T-helper 2 cell treated with Interferon-gamma antibody and Interleukin-4, amounts not matched to agents 100 ng/mL and 5 ng/mL, for 36 hours (primary cell): ENCODE measurements around the gene DPYSL3. TPM values are rescaled to one million over a fixed set of nuclear protein-coding genes. Genes with fewer than 3 reads are reported as not detected.

Source experiments
- intact Hi-C: fragments of 100-400 bp; cut with micrococcal nuclease; formaldehyde crosslinking; loops from one replicate; pipeline ENCODE4 v1.15.1; 2023
- total RNA-seq: library from RNA; stranded (reverse); gene quantifications from 2 replicates; pipeline ENCODE4 v1.2.3, GENCODE V29; 2022

The DPYSL3 gene
- total RNA-seq, 1 donor from 2014 or later, result 0.07 TPM

DNA sequence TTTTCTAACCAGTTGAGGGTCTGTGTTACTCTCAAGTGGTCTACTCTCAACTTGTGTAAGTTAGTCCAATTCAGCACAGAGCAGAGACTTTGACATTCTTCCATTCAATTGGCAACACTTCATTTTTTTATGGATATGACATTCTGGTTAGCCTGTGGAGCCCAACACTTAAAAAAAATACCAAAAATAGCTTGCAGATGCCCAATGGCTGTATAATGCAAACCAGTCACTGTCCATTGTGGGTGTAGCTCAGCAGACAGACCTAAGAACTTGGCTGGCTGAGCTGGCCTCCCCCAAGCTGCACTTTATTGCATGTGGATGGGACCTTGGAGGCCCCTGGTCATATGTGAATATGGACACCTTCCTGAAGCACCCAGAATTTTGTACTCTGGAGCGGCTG, 103.2 kb downstream of the DPYSL3 start:
- intact Hi-C loops, result no loop called here

DNA sequence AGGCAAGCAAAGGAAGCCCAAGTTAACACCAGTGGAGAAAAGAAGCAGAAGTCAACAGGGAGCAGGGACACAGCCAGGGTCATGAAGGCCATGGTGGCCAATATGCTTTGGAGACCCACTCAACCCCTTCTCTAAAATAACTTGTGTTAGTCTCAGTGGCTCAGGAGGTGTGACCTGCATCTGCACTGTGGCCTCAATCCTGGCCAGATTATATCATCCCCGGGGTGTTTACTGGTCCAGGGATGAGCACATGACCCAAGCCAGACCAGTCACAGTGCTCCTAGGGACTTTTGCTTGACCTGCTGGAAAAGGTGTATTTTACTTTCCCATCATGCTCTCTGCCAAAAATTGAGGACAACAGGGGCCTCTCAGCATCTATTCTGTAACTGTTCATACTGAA, 105.2 kb downstream of the DPYSL3 start:
- intact Hi-C loops, result no loop called here

DNA sequence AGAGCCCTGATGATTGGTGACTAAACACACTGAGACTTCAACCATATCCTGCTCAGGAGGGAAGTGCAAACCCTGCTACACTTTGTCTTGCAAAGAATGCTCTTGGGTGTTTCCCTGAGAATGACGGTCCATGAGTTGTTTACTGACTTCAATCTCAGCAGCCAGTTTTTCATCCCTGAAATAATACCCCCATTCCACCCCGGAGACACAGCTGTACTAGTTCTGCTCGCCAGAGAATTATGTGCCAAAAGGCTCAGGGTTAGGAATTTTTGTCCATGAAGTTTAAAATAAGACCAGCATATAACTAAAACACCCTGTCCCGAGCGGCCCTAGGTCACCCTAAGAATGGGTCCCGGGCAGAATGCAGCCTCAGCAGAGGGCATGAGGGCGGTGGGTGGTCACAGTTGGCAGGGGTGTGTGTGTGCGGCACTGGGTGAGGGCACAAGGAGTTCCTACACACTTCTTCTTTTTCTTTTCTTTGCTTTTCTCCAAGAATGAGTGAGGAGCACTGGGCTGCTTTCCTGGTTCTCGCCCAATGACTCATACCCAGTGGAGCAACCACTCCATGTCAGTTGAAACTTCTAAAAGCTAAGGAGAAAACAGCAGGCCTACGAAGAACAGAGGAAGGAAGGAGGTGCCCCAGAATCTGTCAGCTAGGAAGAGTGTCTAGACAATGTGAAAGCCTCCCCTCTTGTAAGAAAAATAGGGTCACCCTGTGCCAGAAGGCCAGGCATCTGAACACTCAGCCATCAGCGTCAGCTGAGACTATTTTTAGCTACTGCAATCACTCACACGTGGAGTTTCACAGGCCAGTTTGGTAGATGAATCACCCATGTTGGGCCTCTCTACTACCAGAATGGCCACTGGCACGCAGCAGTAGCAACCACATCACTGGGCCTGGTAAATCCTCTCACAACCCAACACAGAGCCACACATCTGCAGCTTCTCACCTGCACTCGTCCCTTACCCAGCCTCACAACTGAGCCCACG, 105.9 kb downstream of the DPYSL3 start:
- intact Hi-C loops, result no loop called here

DNA sequence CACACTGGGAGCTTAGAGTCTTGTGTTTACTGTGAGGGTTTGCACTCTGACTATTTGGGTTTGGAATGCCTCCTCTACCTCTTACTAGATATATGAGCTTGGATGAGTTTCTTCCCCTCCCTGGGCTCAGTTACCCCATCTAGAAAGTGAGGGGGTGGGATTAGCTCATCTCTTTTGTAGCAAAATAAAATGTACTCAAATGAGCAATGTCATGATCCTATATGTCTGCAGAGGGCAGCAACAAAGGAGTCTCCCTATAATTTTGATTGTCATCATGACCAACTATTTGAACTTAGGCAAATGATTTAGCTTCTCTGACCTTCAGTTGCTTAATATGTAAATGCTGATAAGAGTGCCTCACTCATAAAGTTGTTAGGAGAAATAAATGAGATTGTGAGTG, 109.0 kb downstream of the DPYSL3 start:
- intact Hi-C loops, result no loop called here

DNA sequence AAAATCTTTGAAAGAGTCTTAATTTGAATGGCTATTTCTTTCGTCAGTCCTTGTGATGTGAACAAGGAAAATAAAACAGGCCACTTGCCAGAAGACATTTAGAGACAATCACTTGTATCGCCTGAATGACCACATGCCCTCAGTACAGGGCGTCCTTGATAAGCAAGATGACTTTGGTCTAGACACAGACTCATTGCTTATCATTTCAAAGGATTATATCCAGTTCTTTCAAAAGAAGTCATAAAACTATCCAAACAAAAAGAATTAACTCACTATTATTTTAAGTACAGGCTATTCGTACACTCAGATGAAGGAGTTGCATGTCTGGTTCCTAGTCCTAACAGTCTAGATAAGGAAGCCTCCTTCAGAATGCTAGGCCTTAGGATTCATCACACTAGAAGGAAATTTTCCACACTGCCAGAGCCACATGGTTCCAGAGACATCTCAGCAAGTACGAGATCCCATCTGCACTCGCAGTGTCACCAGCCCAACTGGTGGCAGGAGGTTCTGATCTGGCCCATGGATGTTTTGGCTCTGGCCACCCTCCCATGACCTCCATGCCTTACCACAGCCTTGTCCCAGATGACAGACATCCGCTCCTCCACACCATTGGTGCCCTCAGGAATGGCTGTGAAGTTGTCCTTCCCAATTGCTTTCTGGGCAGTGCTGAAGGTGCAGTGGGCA, 109.6 kb downstream of the DPYSL3 start:
- intact Hi-C loops, result no loop called here

DNA sequence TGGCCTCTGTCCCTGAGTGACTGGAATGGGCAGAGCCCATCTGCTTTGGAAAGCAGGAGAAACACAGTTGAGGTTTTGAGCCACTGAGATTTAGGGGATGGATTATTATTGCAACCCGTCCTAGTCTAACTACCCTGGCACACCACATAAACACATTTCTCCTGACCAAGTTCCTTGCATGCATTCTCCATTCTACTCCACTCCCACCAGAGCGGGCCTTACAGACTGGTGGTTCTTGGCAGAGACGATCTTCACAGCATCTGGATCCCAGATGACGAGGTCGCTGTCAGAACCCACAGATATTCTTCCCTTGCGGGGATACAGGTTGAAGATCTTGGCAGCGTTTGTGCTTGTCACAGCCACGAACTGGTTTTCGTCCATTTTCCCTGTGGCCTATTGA, 111.0 kb downstream of the DPYSL3 start:
- intact Hi-C loops, result no loop called here

DNA sequence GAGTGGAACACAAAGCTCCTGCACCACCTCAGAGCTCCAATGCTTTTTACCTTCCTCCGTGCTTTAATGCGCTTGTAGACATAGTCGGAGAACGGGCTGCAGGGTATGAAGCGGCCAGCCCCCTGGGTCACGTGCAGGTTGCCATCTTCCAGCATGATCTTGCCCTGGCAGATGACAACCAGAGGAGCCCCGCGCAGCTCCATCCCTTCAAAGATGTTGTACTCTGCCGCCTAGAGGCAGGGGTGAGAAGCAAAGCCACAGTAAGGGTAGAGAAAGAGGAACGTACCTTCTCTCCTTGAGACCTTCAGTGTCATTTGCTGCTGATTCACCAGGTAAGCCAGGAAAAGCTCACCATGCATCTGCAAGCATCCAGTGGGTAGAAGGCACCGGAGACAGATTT, 112.3 kb downstream of the DPYSL3 start:
- intact Hi-C loops, result no loop called here

DNA sequence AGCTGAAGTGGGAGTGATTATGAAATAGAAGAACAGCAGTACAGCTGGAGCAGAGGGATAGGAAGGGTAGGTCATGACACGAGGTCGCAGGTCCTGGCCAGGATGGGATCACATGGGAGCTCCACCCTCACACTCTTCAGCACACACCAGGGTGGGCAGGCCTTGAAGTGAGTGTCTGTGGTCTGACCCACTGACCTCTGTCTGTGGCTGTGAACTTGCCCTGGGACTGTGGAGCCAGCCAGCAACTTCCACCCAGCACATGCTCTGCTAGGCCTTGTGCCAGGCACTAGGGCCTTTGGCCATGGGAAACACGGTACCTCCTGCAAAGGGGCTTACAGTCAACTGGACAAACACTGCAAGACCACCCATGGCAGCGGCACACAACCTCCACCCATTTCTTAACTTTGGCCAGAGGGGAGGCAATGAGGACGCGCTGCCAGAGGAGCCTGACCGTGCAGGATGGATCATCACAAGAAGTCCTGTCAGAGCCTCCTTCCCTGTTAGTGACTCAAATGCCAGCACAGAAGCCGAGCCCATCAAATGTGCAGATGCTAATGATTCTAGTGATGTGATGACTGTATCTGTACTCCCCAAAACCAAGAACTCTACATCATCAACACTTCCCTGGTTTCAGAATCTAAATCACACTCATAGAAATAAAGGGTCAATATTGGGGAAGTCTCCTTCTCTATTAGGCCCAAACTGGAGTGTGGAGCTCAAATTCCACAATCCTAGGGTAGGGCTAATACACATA, 113.6 kb downstream of the DPYSL3 start:
- intact Hi-C loops, result no loop called here

DNA sequence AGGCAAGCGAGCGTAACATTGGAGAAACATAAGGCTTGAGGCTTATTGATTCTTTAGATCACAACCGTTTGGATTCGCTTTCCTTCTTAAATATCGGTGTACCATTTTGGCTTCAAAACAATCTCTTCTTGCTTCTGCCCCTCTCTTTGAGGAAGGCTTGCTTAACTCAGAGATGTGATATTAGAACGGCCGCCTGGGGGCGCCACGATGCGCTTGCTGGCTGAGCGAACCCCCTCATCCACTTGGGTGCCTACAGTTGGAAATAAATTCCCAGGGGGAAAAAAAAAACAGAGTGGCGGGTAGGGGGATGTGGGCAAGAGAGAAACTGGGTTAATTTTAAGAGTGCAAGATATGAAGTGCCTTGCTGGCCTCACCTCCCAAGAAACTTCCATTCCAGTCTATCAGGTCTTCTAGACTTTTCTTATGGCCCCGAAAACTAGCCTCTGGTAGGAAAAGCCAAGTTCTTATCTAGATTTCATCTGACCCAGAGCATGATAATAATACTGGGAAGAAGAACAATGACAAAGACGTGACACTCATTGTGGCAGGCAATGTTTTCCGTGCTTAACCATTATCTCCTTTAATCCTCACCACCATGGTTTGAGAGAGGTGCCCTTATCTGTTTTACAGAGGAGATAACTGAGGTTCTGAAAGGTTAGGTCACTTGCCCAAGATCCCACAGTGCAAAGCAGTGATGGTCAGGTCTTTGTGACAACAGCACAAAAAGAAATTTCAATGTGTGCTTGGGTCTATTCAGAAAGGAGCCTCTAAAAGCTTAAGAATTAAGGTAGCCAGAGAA, 115.8 kb downstream of the DPYSL3 start:
- intact Hi-C loops, result no loop called here

DNA sequence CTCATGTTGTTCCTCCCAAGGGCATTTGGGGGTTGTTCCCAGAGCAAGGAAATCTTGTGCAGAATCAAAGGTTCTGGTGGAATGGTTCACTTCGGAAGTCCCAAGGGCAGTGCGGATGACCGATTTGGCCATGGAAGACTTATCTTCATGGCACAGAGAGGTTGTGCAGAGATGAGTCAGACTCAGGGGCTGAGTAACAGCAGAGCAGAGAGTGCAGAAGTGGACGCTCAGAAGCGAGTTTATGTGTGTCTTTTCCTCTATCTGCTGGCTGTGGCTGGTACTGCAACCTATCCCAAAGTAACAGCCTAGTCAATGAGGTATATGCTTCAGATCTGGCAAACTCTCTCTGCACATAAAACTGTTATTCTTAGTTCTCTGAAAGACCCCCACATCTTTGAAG, 118.1 kb downstream of the DPYSL3 start:
- intact Hi-C loops, result no loop called here

DNA sequence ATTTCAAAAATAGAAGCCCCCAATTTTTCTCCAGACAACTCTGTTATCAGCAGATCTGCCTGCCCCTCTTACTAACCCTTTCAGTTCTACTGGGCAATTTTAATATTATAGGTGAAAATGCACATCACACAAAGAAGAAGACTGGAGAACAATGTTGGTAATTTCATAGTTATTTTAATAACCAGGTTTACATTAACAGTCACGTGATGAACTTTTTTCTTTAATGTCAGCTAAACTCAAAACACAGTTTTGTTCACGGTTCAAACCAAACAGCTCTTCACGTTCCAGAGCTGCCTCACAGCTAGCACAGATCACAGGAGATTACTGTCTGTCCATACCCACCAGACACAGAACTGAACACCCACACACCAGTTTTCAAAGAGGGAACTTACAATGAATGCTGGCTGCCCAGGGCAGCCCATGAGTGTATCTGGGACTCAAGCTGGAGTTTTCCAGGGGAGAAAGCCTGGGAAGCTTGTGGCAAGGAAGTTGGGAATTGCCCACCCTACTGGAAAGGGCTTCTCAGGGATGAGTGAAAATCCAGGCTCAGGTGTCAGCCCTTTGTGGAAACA, 119.1 kb downstream of the DPYSL3 start:
- intact Hi-C loops, result no loop called here

DNA sequence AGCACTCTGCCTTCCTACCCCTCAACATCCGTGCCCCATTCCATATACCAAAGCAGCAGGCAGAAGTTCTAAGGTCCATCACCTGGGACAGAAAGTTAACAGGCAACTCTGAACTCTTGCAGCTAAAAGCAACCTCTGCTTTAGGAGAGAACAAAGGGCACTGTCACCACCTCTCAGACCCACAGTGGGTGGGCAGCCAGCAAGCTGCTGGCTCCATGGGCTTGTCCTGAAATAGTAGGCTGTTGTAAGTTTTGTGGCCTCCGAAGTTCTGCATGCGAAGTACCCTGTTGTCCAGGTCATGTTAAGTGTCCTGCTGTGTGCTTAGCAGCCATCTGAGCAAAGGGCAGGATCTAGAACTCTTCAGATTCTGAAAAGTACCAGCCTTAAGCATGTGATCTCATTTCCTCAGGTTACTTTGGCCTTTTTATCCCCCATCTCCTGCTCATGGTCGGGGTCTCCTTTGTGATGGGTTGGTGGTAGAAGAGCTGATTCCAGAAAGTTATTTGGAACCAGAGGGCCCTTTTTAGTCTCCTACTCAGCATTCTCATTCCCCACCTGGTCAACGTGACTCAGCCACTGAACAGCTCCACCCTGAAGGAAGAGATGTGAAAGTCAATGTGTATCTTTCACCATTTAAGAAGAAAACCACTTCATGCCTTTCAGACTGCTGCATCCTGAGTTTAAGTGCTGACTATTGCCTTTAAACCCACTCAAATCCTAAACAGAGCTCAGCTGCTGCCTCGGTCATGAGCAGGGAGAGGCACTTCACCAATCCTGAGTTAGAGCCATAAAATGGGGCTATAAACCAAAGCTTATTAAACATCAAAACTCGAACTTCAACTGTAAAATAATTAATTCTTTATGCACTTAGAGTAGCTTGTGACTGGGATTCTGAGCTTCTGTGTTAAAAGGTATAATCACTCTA, 121.4 kb downstream of the DPYSL3 start:
- intact Hi-C loops, result no loop called here

DNA sequence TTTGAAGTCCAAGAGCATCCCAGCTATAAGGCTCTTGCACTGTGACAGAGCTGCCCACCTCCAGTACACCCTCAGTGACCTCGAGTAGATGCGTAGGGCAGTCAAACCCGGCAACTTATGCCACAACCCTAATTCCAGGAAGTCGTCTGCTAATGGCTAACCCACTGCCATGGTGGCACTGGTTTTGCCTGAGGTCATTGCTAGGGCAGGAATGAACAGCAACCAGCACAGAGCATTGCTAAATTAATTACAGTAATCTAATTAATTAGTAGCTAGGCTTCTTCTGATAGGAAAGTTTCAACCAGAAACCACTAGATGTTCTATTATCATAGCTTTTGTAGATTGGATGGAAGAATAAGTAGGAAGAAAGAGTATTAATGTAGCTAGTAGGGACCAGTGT, 122.8 kb downstream of the DPYSL3 start:
- intact Hi-C loops, result no loop called here

DNA sequence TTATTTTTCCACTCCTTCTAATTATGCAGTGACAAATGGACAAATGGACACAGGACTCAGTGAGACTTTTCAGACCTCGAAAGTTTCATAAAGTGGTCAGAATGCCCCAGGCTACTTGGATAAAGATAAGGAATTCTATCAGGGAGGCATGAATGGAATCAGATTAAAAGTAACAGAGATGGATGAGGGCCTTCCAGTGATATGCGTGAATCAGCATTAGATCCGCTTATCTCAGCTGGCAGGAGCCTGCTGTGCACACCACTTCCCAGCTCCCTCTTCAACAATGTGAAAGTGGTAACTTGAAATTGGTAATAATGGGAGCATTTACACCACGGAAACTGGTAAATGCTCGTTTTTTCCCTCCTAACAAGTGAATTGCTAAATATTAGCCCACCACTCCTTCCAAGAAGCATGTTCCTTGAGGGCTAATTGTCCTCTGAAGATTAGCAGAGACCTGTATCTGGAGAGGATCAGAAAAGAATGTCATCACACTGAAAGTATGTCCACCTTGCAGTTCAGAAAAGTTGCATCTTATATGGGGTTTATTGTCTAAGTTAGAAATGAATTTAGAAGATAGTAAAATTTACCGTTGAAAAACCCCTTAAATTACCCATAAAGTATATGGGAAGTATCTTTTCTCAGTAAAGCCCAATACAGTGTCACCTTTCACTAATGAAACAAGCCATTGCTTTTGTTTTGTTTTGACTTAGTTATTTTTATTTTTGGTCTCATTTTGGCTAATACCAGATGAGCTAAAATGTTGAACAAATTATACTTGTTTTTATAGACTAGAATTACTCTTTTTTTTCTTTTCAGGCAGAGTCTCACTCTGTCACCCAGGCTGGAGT, 125.3 kb downstream of the DPYSL3 start:
- intact Hi-C loops, result no loop called here

DNA sequence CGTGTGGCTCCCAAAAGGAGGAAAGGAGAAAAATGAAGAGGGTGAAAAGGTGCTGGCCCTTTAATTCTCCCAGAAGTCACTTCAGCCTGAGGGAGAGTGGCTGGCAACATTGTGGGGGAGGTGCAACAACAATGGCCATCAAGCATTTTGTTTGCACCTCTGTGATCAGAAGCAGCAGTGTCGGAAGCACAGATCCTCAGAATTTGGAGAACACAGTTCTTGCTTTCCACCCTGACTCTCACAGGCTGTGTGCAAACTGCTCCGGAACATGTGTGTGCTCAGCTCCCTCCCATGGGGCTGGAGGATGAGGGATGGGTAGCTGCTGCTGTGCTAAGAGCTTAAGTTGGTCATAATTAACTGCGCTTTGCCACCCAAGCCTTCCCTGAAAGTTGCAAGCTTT, 127.1 kb downstream of the DPYSL3 start:
- intact Hi-C loops, result no loop called here

DNA sequence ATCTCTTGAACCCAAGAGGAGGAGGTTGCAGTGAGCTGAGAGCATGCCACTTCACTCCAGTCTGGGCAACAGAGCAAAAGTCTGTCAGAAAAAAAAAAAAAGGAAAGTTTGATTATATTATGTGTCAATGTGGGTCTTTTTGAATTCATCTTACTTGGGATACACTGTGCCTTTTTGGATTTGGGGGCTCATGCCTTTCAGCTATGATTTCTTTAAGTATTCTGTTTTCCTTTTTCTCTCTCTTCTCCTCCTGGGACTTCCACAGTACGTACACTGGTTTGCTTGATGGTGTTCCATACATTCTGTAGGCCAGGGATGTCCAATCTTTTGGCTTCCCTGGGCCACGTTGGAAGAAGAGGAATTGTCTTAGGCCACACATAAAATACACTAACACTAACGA, 128.3 kb downstream of the DPYSL3 start:
- intact Hi-C loops, result no loop called here

DNA sequence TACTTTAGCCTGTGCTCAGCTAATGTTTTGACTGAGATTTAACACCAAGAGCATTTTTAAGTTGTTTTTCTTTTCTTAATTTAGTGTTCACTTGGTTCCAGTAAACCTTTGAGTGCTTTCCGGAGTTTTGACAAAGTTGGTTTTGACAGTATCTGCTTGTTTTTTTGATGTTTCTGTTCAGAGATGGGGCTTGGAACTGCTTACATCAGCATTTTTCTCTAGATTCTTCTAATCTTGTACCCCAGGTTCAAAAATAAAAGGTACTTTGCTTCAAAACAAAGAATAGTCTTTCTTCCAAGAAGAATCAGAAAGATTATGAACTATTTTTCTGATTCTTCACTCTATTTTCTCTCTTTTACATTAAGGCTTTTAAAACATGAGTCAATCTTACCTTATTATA, 132.2 kb downstream of the DPYSL3 start:
- intact Hi-C loops, result no loop called here

DNA sequence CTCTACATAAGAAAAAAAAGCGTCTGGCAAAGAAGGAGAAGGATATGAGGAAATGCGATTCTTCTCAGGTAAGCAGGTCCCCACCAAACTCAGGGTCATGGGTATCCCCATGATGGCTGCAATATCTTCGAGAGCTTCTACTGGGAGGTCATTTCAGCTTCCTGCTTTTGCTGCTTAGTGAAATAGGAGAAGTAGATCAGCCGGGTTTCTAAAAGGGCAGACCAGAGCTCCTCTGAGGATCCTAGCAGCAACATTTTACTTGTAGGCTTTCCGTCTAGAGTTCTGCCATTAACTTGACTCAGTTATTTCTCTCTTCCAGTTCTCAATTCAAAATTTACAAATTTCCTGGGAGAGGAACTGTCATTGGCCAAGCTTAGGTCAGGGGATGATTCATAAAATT, 134.7 kb downstream of the DPYSL3 start:
- intact Hi-C loops, result no loop called here

DNA sequence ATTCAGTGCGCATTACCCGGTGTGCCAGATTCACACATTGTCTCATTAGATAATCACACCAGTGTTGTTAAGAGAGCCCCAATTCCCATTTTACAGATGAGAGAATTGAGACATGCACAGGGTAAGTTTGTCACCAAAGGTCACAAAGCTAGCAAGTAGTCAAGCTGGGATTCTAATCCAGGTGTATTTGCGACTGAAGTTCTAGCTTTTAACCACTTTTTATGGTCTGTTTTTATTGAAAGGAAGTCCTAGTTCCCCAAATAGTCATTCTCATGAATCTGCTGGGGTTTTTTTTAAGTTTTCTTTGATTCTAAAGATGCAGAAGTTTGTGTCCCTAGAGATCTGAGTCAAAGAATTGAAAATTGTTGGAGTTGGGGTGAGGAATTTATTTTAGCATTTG, 136.5 kb downstream of the DPYSL3 start:
- intact Hi-C loops, result no loop called here
